IMR-90 (cell line): ENCODE results near the gene FCN1. TPM values are rescaled to one million over a fixed set of nuclear protein-coding genes. Genes with fewer than 3 reads are reported as not detected.

Experiments used
- ATAC-seq: fragments of 200-7000 bp; cut with Tn5 transposase; 2 replicates; pipeline ENCODE4 v1.9.1; 2020; ENCODE audit warnings: low read depth, mild to moderate bottlenecking, moderate library complexity
- BruUV-seq: library from RNA; stranded (reverse); fragments of 400-500 nt; replicated peaks from 2 replicates; lab custom pipeline; 2021; lab: Mats Ljungman, UMichigan
- CTCF ChIA-PET: fragments of 300-600 bp; formaldehyde crosslinking; extraction: SDS; loops from one replicate; lab custom pipeline; 2021; ENCODE audit warnings: antibody characterized with exemption; lab: Yijun Ruan, JAX
- POLR2A ChIA-PET: fragments of 300-600 bp; sonication (Branson Sonifier 250); formaldehyde crosslinking; loops from one replicate; lab custom pipeline; 2022; ENCODE audit warnings: antibody characterized with exemption; ENCODE audit not compliant: unreplicated experiment; lab: Charles Lee
- DNase-seq: peaks from one replicate; pipeline ENCODE4 v3.0.0; 2013
- H2AFZ ChIP-seq: replicated peaks from 2 replicates; pipeline ENCODE3; 2013; ENCODE audit warnings: low read length, mild to moderate bottlenecking; ENCODE audit not compliant: poor library complexity
- H2AK5ac ChIP-seq: 2 replicates; pipeline ENCODE4 v1.6.1; 2013; ENCODE audit warnings: low read depth, low read length, inconsistent platforms
- H2AK9ac ChIP-seq: replicated peaks from 2 replicates; pipeline ENCODE3; 2013; ENCODE audit warnings: mild to moderate bottlenecking, low read depth, low read length, moderate library complexity; ENCODE audit not compliant: poor library complexity
- H2BK120ac ChIP-seq: 2 replicates; pipeline ENCODE4 v1.6.1; 2013; ENCODE audit warnings: low read depth, low read length, inconsistent platforms
- H2BK15ac ChIP-seq: 3 replicates; pipeline ENCODE4 v1.6.1; 2013; ENCODE audit warnings: low read depth, low read length, inconsistent platforms
- H2BK20ac ChIP-seq: 2 replicates; pipeline ENCODE4 v1.6.1; 2013; ENCODE audit warnings: low read depth, mild to moderate bottlenecking, inconsistent platforms, low read length, moderate library complexity
- H2BK5ac ChIP-seq: 2 replicates; pipeline ENCODE4 v1.6.1; 2013; ENCODE audit warnings: mild to moderate bottlenecking, low read depth, low read length, inconsistent platforms; ENCODE audit not compliant: poor library complexity, severe bottlenecking
- H3K14ac ChIP-seq: replicated peaks from 2 replicates; pipeline ENCODE4 v1.6.1; 2013; ENCODE audit warnings: low read depth, low read length, inconsistent platforms
- H3K18ac ChIP-seq: 2 replicates; pipeline ENCODE4 v1.6.1; 2013; ENCODE audit warnings: low read depth, low read length, control low read depth
- H3K23ac ChIP-seq: 2 replicates; pipeline ENCODE4 v1.6.1; 2013; ENCODE audit warnings: low read depth, low read length, inconsistent platforms
- H3K27ac ChIP-seq: 2 replicates; pipeline ENCODE4 v1.5.1; 2013; ENCODE audit warnings: mild to moderate bottlenecking, control low read depth, low read length; ENCODE audit not compliant: insufficient read depth
- H3K27me3 ChIP-seq: 2 replicates; pipeline ENCODE4 v1.6.1; 2013; ENCODE audit warnings: low read length; ENCODE audit not compliant: control insufficient read depth, insufficient read depth
- H3K36me3 ChIP-seq: 2 replicates; pipeline ENCODE4 v1.6.1; 2013; ENCODE audit warnings: low read length, mixed read lengths; ENCODE audit not compliant: control insufficient read depth, insufficient read depth
- H3K4ac ChIP-seq: 2 replicates; pipeline ENCODE4 v1.6.1; 2013; ENCODE audit warnings: low read depth, low read length, inconsistent platforms
- H3K4me1 ChIP-seq: 2 replicates; pipeline ENCODE4 v1.6.1; 2013; ENCODE audit warnings: low read length, mixed read lengths; ENCODE audit not compliant: control insufficient read depth, insufficient read depth
- H3K4me2 ChIP-seq: 2 replicates; pipeline ENCODE4 v1.6.1; 2013; ENCODE audit warnings: low read depth, mild to moderate bottlenecking, control low read depth, low read length, moderate library complexity
- H3K4me3 ChIP-seq: 2 replicates; pipeline ENCODE4 v1.5.1; 2013; ENCODE audit warnings: low read depth, mild to moderate bottlenecking, control low read depth, low read length, moderate library complexity; ENCODE audit not compliant: insufficient read depth
- H3K56ac ChIP-seq: 2 replicates; pipeline ENCODE4 v1.6.1; 2013; ENCODE audit warnings: low read length, inconsistent platforms; ENCODE audit not compliant: insufficient read depth; ENCODE audit errors: extremely low read depth
- H3K79me1 ChIP-seq, 2 experiments: 2 replicates each; pipeline ENCODE4 v1.6.1; 2013; ENCODE audit warnings: low read length in 2 of 2, inconsistent platforms in 1 of 2, low read depth in 1 of 2
- H3K9ac ChIP-seq: 2 replicates; pipeline ENCODE4 v1.6.1; 2013; ENCODE audit warnings: low read depth, low read length, control low read depth
- H3K9me1 ChIP-seq: 2 replicates; pipeline ENCODE4 v1.6.1; 2013; ENCODE audit warnings: low read length, inconsistent platforms; ENCODE audit not compliant: insufficient read depth
- H3K9me3 ChIP-seq: 2 replicates; pipeline ENCODE4 v1.6.1; 2013; ENCODE audit warnings: low read length; ENCODE audit not compliant: control insufficient read depth, insufficient read depth
- H4K20me1 ChIP-seq: 2 replicates; pipeline ENCODE4 v1.6.1; 2013; ENCODE audit warnings: low read length, inconsistent platforms; ENCODE audit not compliant: insufficient read depth
- H4K5ac ChIP-seq: 2 replicates; pipeline ENCODE4 v1.6.1; 2013; ENCODE audit warnings: mild to moderate bottlenecking, low read depth, low read length, control low read depth
- H4K8ac ChIP-seq, 2 experiments: 2 replicates each; pipeline ENCODE4 v1.6.1; 2013; ENCODE audit warnings: low read depth in 2 of 2, low read length in 2 of 2, control low read depth in 1 of 2, inconsistent platforms in 1 of 2
- H4K91ac ChIP-seq: 2 replicates; pipeline ENCODE4 v1.6.1; 2013; ENCODE audit warnings: low read depth, low read length, inconsistent platforms; ENCODE audit not compliant: insufficient read depth
- BHLHE40 ChIP-seq: fragments of 150-350 bp; IDR thresholded peaks from 2 replicates; pipeline ENCODE4 v1.6.1; 2016; ENCODE audit warnings: mild to moderate bottlenecking, low read depth, low read length
- WGBS, 2 experiments: methylation state at CpG; one replicate each; pipeline versions ENCODE4 v1.1.5 to v1.1.7; 2013; ENCODE audit warnings: missing lambda C conversion rate in 2 of 2; ENCODE audit not compliant: insufficient read length in 1 of 2; ENCODE audit errors: extremely low coverage in 2 of 2; 5-methylcytosine and 5-hydroxymethylcytosine counted together
- dilution Hi-C: fragments of 300-500 bp; cut with HindIII; formaldehyde crosslinking; loops from one replicate; pipeline ENCODE4 v1.14.3; 2018; ENCODE audit warnings: low sequenced_read_pairs; ENCODE audit not compliant: unreplicated experiment
- in situ Hi-C: fragments of 300-500 bp; cut with MboI; formaldehyde crosslinking; loops from 3 replicates; pipeline ENCODE4 v1.14.3; 2019; ENCODE audit warnings: low sequenced_read_pairs, inconsistent platforms, mixed read lengths
- intact Hi-C: fragments of 100-400 bp; cut with micrococcal nuclease; formaldehyde crosslinking; loops from 2 replicates; pipeline ENCODE4 v1.10.0; 2022
- polyA plus RNA-seq, 3 experiments: library from polyadenylated mRNA; depleted of rRNA; stranded (reverse); fragments of >200 nt; gene quantifications; 2 replicates each; pipeline ENCODE4 v1.2.3, GENCODE V29; 2012; ENCODE audit warnings: low replicate concordance in 1 of 3
- total RNA-seq: library from RNA; depleted of rRNA; stranded (reverse); fragments of >200 nt; gene quantifications from 2 replicates; pipeline ENCODE4 v1.2.3, GENCODE V29; 2012

The FCN1 gene
- total and polyA plus RNA-seq, 2 of the 4 experiments (the other 2 are of a cell fraction), result not detected

DNA sequence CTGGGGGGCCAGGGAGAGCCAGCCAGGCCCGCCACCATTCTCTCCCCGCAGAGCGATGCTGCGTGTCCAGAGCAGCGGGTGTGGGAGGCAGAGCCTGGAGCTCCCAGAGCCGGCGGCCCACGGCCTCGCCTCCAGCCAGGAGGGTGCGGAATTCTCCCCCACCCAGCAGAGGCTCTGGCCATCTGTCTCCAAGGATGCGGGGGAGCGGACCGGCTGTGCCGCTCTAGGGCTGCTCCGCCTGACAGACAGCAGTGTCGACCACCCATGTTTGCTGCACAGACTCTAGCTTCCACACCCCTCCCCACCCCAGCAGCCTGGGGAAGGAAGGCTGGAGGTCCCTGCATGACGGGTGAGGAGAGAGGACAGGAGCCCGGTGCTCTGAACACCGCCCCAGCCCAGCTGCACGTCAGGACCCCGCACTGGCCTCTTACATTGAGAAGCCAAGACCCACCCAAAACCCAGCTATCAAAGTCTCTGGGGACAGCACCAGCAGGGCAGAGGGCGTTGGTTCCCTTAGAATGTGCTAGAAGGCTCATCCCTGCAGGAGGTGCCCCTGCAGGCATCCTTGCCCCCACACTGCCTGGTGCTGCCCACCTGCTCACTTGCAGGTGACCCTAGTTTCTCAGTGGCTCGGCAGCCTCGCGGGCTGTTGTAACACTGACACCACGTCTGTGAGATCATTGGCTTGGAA lies 29.7 kb upstream of the FCN1 start:
- Histone ChIP-seq H2BK15ac (no peak overlapping the region), H4K8ac (no peak overlapping the region), H2BK5ac (no peak overlapping the region), H2BK120ac (no peak overlapping the region), H3K18ac (no peak overlapping the region), H3K9me3 (no peaks in the 10 kb centered on the region), H3K4ac (no peak overlapping the region), H3K56ac (no peak overlapping the region), H3K9me1 (no peaks in the 10 kb centered on the region; the same call in 1 of the 2 replicates), H3K23ac (no peak overlapping the region), H3K27me3 (peaks cover 28% of the 10 kb centered on the region), H3K4me1 (no peaks in the 10 kb centered on the region), H3K36me3 (no peaks in the 10 kb centered on the region), H2AK5ac (no peak overlapping the region), H3K4me2 (no peak overlapping the region), H4K5ac (no peak overlapping the region), H2BK20ac (no peak overlapping the region), H3K4me3 (no peak overlapping the region), H3K27ac (no peak overlapping the region), H2AFZ (no peak overlapping the region), H2AK9ac (no peak overlapping the region), H4K20me1 (no peaks in the 10 kb centered on the region), H3K79me1 (no peaks in the 10 kb centered on the region), H3K14ac (no peak overlapping the region), H3K9ac (no peak overlapping the region), H4K91ac (no peak overlapping the region)
- in situ Hi-C loops, result no loop called here
- DNase-seq (no peak), ATAC-seq (no peak)
- ChIA-PET POLR2A (no interaction called here), CTCF (no interaction called here)
- TF ChIP-seq BHLHE40, result no peak
- dilution Hi-C loops, result no loop called here
- 17% methylated on average over 9 of the region's 26 CpGs; no CpG with 5 or more reads in 1 of the 2 experiments for WGBS, 2 experiments
- intact Hi-C loops, result no loop called here
- no TSS peak for BruUV-seq
